HepG2 (cell line): ENCODE measurements around the gene PSMD4. TPM values are rescaled to one million over a fixed set of nuclear protein-coding genes. Genes with fewer than 3 reads are reported as not detected.

Source experiments
- ATAC-seq: fragments of 200-7000 bp; cut with Tn5 transposase; 3 replicates; pipeline ENCODE4 v1.9.1; 2020; ENCODE audit warnings: mild to moderate bottlenecking, moderate library complexity
- BruUV-seq: library from RNA; stranded (reverse); fragments of 400-500 nt; replicated peaks from 2 replicates; lab custom pipeline; 2021; lab: Mats Ljungman, UMichigan
- CTCF ChIA-PET: fragments of 300-600 bp; formaldehyde crosslinking; extraction: SDS; loops from one replicate; lab custom pipeline; 2021; ENCODE audit warnings: low total read pairs, inconsistent platforms, low intra/inter-chr PET ratio; lab: Yijun Ruan, JAX
- POLR2A ChIA-PET: fragments of 350-600 bp; sonication (Branson Sonifier 250); formaldehyde crosslinking; loops from one replicate; lab custom pipeline; 2020; ENCODE audit warnings: antibody characterized with exemption, inconsistent platforms; lab: Yijun Ruan, JAX
- DNase-seq: peaks from one replicate; pipeline ENCODE4 v3.0.0-alpha.2; 2015; ENCODE audit warnings: low spot score
- FAIRE-seq: peaks from 3 replicates; lab custom pipeline; 2011; peaks lifted over from hg19 to GRCh38; lab: Jason Lieb, UNC
- H2AFZ ChIP-seq: one replicate; pipeline ENCODE4 v1.6.1; 2011; ENCODE audit warnings: low read length, inconsistent platforms
- H3K27ac ChIP-seq: fragments of 300-600 bp; 3 replicates; pipeline ENCODE4 v1.8.0; 2011; ENCODE audit warnings: mixed run types, mild to moderate bottlenecking, mixed read lengths, low read length, inconsistent platforms; ENCODE audit not compliant: insufficient read depth; ENCODE audit errors: extremely low read length
- H3K27me3 ChIP-seq, 2 experiments: fragments of 200-600 bp in 1 of 2; 2 replicates in 1 of 2; 3 replicates in 1 of 2; pipeline versions ENCODE4 v1.6.0 to v1.8.0; 2011; ENCODE audit warnings: low read length in 2 of 2, mild to moderate bottlenecking in 2 of 2, moderate library complexity in 2 of 2, inconsistent platforms in 1 of 2; ENCODE audit not compliant: insufficient read depth in 2 of 2, control insufficient read depth in 1 of 2
- H3K36me3 ChIP-seq, 2 experiments: fragments of 200-600 bp in 1 of 2; replicated peaks in 1 of 2; 2 replicates in 1 of 2; 3 replicates in 1 of 2; pipeline versions ENCODE4 v1.5.1 to v1.8.0; 2011; ENCODE audit warnings: low read length in 2 of 2, inconsistent platforms in 1 of 2; ENCODE audit not compliant: insufficient read depth in 2 of 2, control insufficient read depth in 1 of 2
- H3K4me1 ChIP-seq: 2 replicates; pipeline ENCODE4 v1.5.1; 2012; ENCODE audit warnings: low read length, inconsistent platforms; ENCODE audit not compliant: insufficient read depth
- H3K4me2 ChIP-seq: 2 replicates; pipeline ENCODE4 v1.6.0; 2011; ENCODE audit warnings: low read depth, low read length, inconsistent platforms
- H3K4me3 ChIP-seq, 3 experiments: fragments of 200-600 bp in 1 of 3; sonication (generic), shearing (Covaris generic) in 1 of 3; replicated peaks in 1 of 3; 2 replicates each; pipeline ENCODE4 v1.5.1; 2011 to 2016; ENCODE audit warnings: low read length in 3 of 3, inconsistent platforms in 2 of 3, low read depth in 2 of 3, mild to moderate bottlenecking in 2 of 3, control low read depth in 1 of 3, mixed read lengths in 1 of 3; ENCODE audit not compliant: insufficient read depth in 1 of 3
- H3K79me2 ChIP-seq: one replicate; pipeline ENCODE4 v1.6.1; 2011; ENCODE audit warnings: low read length, inconsistent platforms; ENCODE audit not compliant: insufficient read depth
- H3K9ac ChIP-seq: 2 replicates; pipeline ENCODE4 v1.6.0; 2011; ENCODE audit warnings: mild to moderate bottlenecking, low read depth, low read length, inconsistent platforms; ENCODE audit not compliant: insufficient read depth
- H3K9me3 ChIP-seq: 2 replicates; pipeline ENCODE4 v1.5.1; 2012; ENCODE audit warnings: mild to moderate bottlenecking, low read length
- H4K20me1 ChIP-seq: 2 replicates; pipeline ENCODE4 v1.6.0; 2011; ENCODE audit warnings: inconsistent platforms, mild to moderate bottlenecking, low read length, moderate library complexity; ENCODE audit not compliant: insufficient read depth
- AGO2 ChIP-seq: fragments of 200-400 bp; formaldehyde crosslinking; optimal IDR thresholded peaks from 2 replicates; pipeline ENCODE3; 2017; ENCODE audit warnings: mild to moderate bottlenecking, low read depth, low read length, moderate library complexity
- EED ChIP-seq: sonication (generic); formaldehyde crosslinking; IDR thresholded peaks from 2 replicates; pipeline ENCODE4 v1.5.0; 2020; ENCODE audit warnings: mild to moderate bottlenecking, missing genetic modification reagents
- PAF1 ChIP-seq: IDR thresholded peaks from 2 replicates; pipeline ENCODE4 v1.6.1; 2016; ENCODE audit warnings: missing genetic modification reagents, missing compliant biosample characterization
- PCBP2 ChIP-seq: fragments of 200-400 bp; formaldehyde crosslinking; optimal IDR thresholded peaks from 2 replicates; pipeline ENCODE3; 2018; ENCODE audit warnings: low read length, low read depth; ENCODE audit not compliant: poor library complexity, severe bottlenecking
- POLR2A ChIP-seq, 2 experiments: IDR thresholded peaks; 2 replicates each; pipeline ENCODE4 v1.6.1; 2011; ENCODE audit warnings: low read depth in 2 of 2, low read length in 2 of 2, mild to moderate bottlenecking in 1 of 2, moderate library complexity in 1 of 2; ENCODE audit not compliant: insufficient read depth in 1 of 2
- POLR2G ChIP-seq: fragments of 200-400 bp; formaldehyde crosslinking; IDR thresholded peaks from 2 replicates; pipeline ENCODE4 v1.6.1; 2018; ENCODE audit warnings: mild to moderate bottlenecking, low read depth, low read length, moderate library complexity
- RBFOX2 ChIP-seq: fragments of 200-400 bp; formaldehyde crosslinking; IDR thresholded peaks from 2 replicates; pipeline ENCODE4 v1.6.1; 2017; ENCODE audit warnings: low read depth, mild to moderate bottlenecking, low read length
- SPEN ChIP-seq: sonication (generic); formaldehyde crosslinking; IDR thresholded peaks from 2 replicates; pipeline ENCODE4 v1.5.1; 2020; ENCODE audit warnings: low read depth, mild to moderate bottlenecking, missing genetic modification reagents
- ZBED4 ChIP-seq: sonication (generic); formaldehyde crosslinking; IDR thresholded peaks from 2 replicates; pipeline ENCODE4 v1.4.0; 2020; ENCODE audit warnings: missing genetic modification reagents, borderline replicate concordance
- ZNF484 ChIP-seq: sonication (generic); formaldehyde crosslinking; IDR thresholded peaks from 2 replicates; pipeline ENCODE4 v1.5.1; 2020; ENCODE audit warnings: mild to moderate bottlenecking, low read depth, missing genetic modification reagents, borderline replicate concordance
- ZNF691 ChIP-seq: sonication (generic); formaldehyde crosslinking; IDR thresholded peaks from 2 replicates; pipeline ENCODE4 v1.4.0; 2020; ENCODE audit warnings: missing genetic modification reagents, low read depth, mild to moderate bottlenecking, borderline replicate concordance
- WGBS: methylation state at CpG from one replicate; pipeline ENCODE4 v1.1.6; 2017; ENCODE audit warnings: low lambda C conversion rate; 5-methylcytosine and 5-hydroxymethylcytosine counted together
- in situ Hi-C: cut with HindIII; loops from 2 replicates; pipeline ENCODE4 v1.10.0; 2017; ENCODE audit warnings: low pct_unique_long_range_greater_than_20kb; ENCODE audit not compliant: extremely low pct_ligation_motif_present
- intact Hi-C: fragments of 100-400 bp; cut with micrococcal nuclease; formaldehyde crosslinking; loops from one replicate; pipeline ENCODE4 v1.10.0; 2022; ENCODE audit not compliant: unreplicated experiment
- polyA plus RNA-seq, 8 experiments: library from polyadenylated mRNA; depleted of rRNA in 3 of 8; stranded (reverse) in 7 of 8; unstranded in 1 of 8; fragments of >200 nt; fragmentation: Illumina TruSeq in 4 of 8; extraction: Trizol in 4 of 8; gene quantifications; 2 replicates each; pipeline versions ENCODE4 v1.2.1 to v1.2.3, GENCODE V29; 2011 to 2016; ENCODE audit warnings: low read depth in 4 of 8, missing spikeins in 1 of 8, mixed read lengths in 1 of 8; ENCODE audit not compliant: insufficient read depth in 1 of 8
- total RNA-seq, 5 experiments: library from RNA; depleted of rRNA; stranded (reverse); fragments of >200 nt; fragmentation: Illumina TruSeq; extraction: Trizol; gene quantifications; 2 replicates each; pipeline ENCODE4 v1.2.3, GENCODE V29; 2016; ENCODE audit warnings: low read depth in 1 of 5
- TF ChIP-seq, protein P1 (sequence below): IDR thresholded peaks from 2 replicates; pipeline ENCODE4 v1.6.1; 2016; ENCODE audit warnings: missing compliant biosample characterization, missing genetic modification reagents, borderline replicate concordance
- TF ChIP-seq, protein P2 (sequence below): sonication (generic); formaldehyde crosslinking; IDR thresholded peaks from 2 replicates; pipeline ENCODE4 v1.4.0; 2020; ENCODE audit warnings: missing genetic modification reagents
- TF ChIP-seq, protein P3 (sequence below): IDR thresholded peaks from 2 replicates; pipeline ENCODE4 v1.6.1; 2016; ENCODE audit warnings: low read depth

PSMD4 gene
- total and polyA plus RNA-seq, 2 of the 13 experiments (the other 11 are each of a cell fraction or from before 2014, with no cell fraction given), result 194 to 243 TPM

DNA sequence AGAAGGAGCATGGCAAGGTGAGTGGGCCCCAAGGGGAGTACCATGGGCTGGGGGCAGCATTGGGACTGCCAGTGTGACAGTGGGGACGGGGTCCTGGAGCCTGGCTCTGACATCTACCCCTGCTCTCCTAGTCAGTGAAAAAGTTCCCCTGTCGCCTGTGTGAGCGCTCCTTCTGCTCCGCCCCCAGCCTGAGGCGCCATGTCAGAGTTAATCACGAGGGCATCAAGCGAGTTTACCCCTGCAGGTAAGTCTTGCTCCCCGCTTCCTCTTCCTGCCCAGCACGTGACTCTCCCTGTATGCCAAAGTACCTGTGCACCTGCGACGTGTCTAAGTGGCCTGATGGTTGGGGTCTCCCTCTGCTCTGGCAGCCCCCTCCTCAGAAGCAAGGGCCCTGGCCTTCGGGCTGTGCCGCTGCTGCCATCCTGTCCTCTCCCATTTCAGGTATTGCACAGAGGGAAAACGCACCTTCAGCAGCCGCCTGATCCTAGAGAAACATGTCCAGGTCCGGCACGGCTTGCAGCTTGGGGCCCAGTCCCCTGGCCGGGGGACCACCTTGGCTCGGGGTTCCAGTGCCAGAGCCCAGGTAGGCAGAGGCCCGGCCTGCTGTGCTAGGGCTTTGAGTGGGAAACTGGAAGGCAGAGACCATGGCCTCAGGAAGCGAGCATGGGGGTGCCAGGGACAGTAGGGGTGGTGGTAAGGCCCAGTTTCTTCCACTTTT lies 35.6 kb downstream of the PSMD4 start:
- Histone ChIP-seq H3K4me1 (no peaks in the 10 kb centered on the region), H3K4me2 (no peak overlapping the region), H3K79me2 (peaks cover 3% of the 10 kb centered on the region), H3K36me3 (peaks cover 57 to 85% of the 10 kb centered on the region in 2 experiments), H3K9ac (no peak overlapping the region), H3K4me3 (no peak overlapping the region), H3K9me3 (no peaks in the 10 kb centered on the region), H4K20me1 (0 out of 2 replicates have a peak, but pooled peaks cover 6% of the 10 kb centered on the region), H2AFZ (no peak overlapping the region), H3K27me3 (no peaks in the 10 kb centered on the region), H3K27ac (no peak overlapping the region)
- no peak for ATAC-seq
- no peak for DNase-seq
- no TSS peak for BruUV-seq
- intact Hi-C loops (no loop called here), in situ Hi-C loops (no loop called here)
- no peak for FAIRE-seq
- 95% methylated on average over 17 of the region's 21 CpGs for WGBS
- ChIA-PET POLR2A (interaction anchor here (1.2 kb wide), 1 partner anchor 8 kb away, joined by 3 read pairs; the partner anchor contains the start of gene ZNF687), CTCF (no interaction called here)
- TF ChIP-seq ZBED4 (CRISPR knock-in tag) (no peak), ZNF691 (CRISPR knock-in tag) (no peak), EED (no peak), AGO2 (peak; percentile 83), PAF1 (CRISPR knock-in tag) (peak; percentile 35), POLR2A (IDR thresholded peaks at IDR 0.05; ENCODE audit: insufficient read depth in 1 of 2, low read depth in 2 of 2, low read length in 2 of 2) (0 out of 4 replicates have a peak, but pooled peaks of 1 of the 2 experiments have one; percentile 27), POLR2G (peak; percentile 15; the same call in 1 of the 2 replicates), ZNF484 (no peak), SPEN (CRISPR knock-in tag) (0 out of 2 replicates have a peak, but pooled peaks have one; percentile 18), RBFOX2 (peak; percentile 46), PCBP2 (no peak)
- TF ChIP-seq, protein P1, sequence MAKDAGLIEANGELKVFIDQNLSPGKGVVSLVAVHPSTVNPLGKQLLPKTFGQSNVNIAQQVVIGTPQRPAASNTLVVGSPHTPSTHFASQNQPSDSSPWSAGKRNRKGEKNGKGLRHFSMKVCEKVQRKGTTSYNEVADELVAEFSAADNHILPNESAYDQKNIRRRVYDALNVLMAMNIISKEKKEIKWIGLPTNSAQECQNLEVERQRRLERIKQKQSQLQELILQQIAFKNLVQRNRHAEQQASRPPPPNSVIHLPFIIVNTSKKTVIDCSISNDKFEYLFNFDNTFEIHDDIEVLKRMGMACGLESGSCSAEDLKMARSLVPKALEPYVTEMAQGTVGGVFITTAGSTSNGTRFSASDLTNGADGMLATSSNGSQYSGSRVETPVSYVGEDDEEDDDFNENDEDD (CRISPR knock-in tag), result no peak
- TF ChIP-seq, protein P2, sequence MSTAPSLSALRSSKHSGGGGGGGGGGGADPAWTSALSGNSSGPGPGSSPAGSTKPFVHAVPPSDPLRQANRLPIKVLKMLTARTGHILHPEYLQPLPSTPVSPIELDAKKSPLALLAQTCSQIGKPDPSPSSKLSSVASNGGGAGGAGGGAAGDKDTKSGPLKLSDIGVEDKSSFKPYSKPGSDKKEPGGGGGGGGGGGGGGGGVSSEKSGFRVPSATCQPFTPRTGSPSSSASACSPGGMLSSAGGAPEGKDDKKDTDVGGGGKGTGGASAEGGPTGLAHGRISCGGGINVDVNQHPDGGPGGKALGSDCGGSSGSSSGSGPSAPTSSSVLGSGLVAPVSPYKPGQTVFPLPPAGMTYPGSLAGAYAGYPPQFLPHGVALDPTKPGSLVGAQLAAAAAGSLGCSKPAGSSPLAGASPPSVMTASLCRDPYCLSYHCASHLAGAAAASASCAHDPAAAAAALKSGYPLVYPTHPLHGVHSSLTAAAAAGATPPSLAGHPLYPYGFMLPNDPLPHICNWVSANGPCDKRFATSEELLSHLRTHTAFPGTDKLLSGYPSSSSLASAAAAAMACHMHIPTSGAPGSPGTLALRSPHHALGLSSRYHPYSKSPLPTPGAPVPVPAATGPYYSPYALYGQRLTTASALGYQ, result no peak
- TF ChIP-seq, protein P3, sequence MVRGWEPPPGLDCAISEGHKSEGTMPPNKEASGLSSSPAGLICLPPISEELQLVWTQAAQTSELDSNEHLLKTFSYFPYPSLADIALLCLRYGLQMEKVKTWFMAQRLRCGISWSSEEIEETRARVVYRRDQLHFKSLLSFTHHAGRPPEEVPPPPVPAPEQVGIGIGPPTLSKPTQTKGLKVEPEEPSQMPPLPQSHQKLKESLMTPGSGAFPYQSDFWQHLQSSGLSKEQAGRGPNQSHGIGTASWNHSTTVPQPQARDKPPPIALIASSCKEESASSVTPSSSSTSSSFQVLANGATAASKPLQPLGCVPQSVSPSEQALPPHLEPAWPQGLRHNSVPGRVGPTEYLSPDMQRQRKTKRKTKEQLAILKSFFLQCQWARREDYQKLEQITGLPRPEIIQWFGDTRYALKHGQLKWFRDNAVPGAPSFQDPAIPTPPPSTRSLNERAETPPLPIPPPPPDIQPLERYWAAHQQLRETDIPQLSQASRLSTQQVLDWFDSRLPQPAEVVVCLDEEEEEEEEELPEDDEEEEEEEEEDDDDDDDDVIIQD, result no peak
